Ramos (cell line): ENCODE data around the gene LHX6.

ENCODE experiments used
- in situ Hi-C: fragments of 300-500 bp; cut with MboI; formaldehyde crosslinking; loops from one replicate; pipeline ENCODE4 v1.14.3; 2022; ENCODE audit warnings: low sequenced_read_pairs; ENCODE audit not compliant: unreplicated experiment

The LHX6 gene

DNA sequence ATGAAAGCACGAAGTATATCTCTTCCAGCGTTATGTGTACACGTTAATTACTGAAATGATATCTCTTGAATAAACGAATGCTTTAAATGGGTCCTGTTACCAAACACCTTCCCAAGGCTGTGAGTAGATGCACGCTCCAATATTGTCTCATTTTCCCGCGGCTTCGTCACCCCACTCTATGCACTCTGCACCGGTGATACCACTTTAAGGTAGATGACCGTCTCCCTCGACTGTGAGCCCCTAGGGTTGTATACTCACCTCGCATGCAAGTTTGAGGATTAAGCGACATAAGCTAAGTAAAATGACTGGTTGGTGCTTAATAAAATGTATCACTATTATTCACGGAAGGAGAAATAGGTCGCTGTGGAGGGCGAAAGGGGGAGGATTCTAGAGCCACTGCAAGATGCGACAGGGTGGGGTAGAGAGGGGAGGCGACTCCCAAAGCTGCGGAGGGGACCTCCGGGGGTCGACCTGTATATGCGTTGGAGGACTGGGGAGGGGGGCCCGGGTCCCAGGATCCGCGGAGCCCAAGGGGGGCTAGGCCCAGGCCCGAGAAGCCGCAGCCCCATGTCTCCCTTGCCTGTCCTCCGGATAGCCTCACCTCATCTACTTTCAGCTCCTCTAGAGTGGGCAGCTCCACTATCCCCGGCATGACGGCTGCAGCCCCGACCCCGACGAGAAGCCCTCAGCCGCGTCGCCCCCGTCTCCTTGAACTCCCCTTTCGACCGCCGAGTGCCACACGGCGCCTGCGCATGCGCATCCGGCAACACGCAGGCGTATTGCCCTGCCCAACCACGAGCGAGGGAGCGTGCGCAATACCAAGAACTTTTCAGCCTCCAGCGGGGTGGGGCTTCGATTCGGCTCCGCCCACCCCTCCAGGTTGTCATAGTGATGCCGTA is 69.5 kb downstream of the LHX6 start, which contains the start of the genes MORN5 and NDUFA8:
Gene MORN5 (plus strand): TSS at position 883 of the 899 bp plus-strand sequence. CDS start 65 bp downstream, outside the sequence.
Gene NDUFA8 (minus strand): TSS at position 754 of the 899 bp plus-strand sequence. CDS start 102 bp downstream, at position 652.
- in situ Hi-C loops: no loop called here

DNA sequence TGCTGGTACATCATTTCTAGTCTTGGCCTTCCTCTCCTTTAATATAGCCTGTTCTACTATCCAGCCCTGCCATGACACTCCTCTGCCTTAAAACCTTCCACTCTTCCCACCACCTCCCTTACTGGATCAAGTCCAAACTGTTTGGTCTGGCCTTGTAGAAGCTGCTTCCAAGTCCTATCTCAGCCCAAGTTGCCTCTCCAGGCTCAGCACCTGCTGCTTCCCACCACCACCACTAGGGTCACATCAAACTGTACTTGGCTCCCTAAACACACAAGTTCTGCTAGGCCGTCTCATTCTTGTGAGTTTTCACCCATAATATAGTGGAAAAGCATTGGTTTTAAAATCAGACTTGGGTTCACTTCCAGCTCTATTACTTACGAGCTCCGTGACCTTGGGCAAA is 70.6 kb downstream of the LHX6 start:
- in situ Hi-C loops: no loop called here

DNA sequence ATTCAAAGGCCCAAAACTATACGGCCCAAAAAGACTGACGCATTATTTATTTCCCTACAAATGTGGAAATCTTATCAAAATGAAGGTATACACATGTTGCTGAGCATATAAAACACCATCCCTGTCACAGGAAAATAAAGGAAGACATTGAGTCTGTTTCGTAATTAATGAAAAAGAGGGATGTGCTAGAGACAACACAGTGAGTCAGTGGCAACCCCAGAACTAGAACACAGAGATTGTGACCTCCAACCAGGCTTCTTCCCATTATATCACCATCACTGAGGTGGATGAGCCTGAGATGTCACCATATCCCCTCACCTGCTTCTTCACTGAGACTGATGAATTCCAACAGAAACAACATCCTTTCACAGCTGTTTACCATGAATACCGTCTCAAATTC is 73.0 kb downstream of the LHX6 start:
- in situ Hi-C loops: no loop called here
